Stimulated activated naive CD8-positive, alpha-beta T cell treated with anti-CD3 and anti-CD28 coated beads, Interleukin-15, Interleukin-2, amounts not matched to agents 100 ng/mL and 50 ng/mL, for 24 hours (primary cell): Measurements from ENCODE around the gene SLC22A23.

Source experiments
- H3K27ac Mint-ChIP-seq: one replicate; pipeline ENCODE4 v1.8.0; 2021; ENCODE audit warnings: mild to moderate bottlenecking, mixed read lengths
- H3K27me3 Mint-ChIP-seq: one replicate; pipeline ENCODE4 v1.8.0; 2021; ENCODE audit warnings: mixed read lengths
- H3K36me3 Mint-ChIP-seq: one replicate; pipeline ENCODE4 v1.8.0; 2021; ENCODE audit warnings: low read depth, mixed read lengths
- H3K4me1 Mint-ChIP-seq: one replicate; pipeline ENCODE4 v1.8.0; 2021; ENCODE audit warnings: low read depth, mixed read lengths
- H3K4me3 Mint-ChIP-seq: one replicate; pipeline ENCODE4 v1.8.0; 2021; ENCODE audit warnings: mild to moderate bottlenecking, mixed read lengths
- H3K9me3 Mint-ChIP-seq: one replicate; pipeline ENCODE4 v1.8.0; 2021; ENCODE audit warnings: mixed read lengths

Gene SLC22A23

DNA sequence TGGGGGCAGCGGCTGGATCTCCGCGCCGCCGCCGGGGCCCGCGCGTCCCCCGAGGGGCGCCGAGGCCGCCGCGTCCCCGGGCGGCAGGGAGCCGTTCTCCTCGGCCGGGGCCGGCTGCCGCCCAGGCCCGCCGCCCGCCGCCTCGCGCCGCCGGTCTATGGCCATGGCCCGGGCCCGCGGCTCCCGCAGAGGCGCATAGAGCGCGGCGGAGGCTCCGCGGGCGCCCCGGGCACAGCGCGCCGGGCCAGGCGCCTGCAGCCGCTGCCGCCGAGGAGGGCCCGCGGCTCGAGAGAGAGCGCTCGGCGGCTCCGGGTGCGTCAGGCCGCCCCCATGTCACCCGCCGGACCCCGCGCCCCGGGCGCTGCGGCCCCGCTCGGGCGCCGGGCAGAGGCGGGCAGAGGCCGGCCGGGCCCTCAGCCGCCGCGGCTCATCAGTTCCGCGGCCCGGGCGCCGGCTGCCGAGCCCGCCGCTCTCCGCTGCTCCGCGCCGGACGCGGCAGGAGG lies 404 bp downstream of the SLC22A23 start:
- peaks cover 39% of the 10 kb centered on the region for H3K27me3 Mint-ChIP-seq

DNA sequence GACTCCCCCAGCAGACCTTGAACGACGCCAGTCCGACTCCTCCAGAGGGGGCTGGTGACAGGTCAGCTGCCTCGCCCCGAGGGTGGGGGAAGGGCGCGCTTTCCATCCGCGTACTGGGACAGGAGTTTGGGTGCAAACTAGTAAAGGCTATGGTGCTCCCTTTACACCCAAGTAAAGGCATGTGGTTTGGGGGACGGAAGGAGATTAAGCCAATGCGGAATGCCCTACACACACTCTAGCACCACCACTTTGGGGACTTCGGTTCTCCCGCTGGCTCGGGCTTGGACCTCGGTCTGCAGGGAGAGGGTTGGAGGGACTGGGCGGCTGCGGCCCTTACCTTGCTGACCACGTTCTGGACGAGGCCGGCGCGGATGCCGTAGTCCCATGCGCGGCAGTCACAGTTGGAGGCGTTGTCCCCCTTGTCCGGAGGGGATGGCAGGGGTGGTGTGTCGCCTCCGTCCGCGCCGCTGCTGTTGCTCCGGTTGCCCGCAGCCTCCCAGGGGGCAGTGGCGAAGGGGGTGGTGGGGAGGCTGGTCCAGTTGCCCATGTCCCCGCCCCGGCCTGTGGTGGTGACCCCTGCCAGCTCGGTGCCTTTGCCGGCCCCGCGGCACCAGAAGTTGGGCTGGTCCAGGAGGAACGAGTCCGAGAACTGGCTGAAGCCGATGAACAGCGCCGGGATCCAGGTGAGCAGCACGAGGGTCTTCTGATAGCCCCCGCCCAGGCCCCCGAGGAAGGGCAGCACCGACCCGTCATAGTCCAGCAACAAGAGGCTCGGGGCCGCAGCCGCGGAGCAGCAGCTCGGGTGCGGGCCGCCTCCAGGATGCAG lies 1.1 kb downstream of the SLC22A23 start:
- Mint-ChIP-seq H3K36me3 (no peaks in the 10 kb centered on the region), H3K9me3 (no peaks in the 10 kb centered on the region), H3K4me1 (peaks cover 8% of the 10 kb centered on the region), H3K27me3 (peaks cover 35% of the 10 kb centered on the region), H3K27ac (no peak overlapping the region), H3K4me3 (no peak overlapping the region)

More for the DNA sequence above, 404 bp downstream of the SLC22A23 start:
- H3K36me3 Mint-ChIP-seq = no peaks in the 10 kb centered on the region
- H3K9me3 Mint-ChIP-seq = no peaks in the 10 kb centered on the region
- peaks cover 8% of the 10 kb centered on the region for H3K4me1 Mint-ChIP-seq
- no peak overlapping the region for H3K27ac Mint-ChIP-seq
- H3K4me3 Mint-ChIP-seq = no peak overlapping the region

DNA sequence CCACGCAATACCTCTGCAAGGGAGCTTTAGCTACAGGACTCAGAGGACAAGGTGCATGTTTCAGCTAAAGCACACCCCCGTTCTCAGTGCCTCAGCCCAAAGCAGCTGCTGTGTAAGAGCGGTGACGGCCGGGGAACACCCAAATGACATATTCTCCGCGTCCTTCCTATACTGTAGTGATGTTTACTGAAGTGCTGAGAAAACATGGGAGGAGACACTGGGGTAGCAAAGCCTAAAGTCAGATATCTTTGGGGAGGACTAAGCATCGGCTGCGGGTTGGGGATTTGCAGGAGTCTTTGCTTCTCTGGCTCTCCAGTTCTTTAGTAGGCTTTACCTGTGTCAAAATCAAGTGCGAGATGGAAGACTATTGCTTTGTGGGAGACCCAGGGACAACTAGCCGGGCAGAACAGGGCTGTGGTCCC lies 1.7 kb downstream of the SLC22A23 start:
- peaks cover 8% of the 10 kb centered on the region for H3K4me1 Mint-ChIP-seq
- H3K27me3 Mint-ChIP-seq = peaks cover 34% of the 10 kb centered on the region
- H3K36me3 Mint-ChIP-seq = no peaks in the 10 kb centered on the region
- H3K4me3 Mint-ChIP-seq = no peak overlapping the region
- no peaks in the 10 kb centered on the region for H3K9me3 Mint-ChIP-seq
- no peak overlapping the region for H3K27ac Mint-ChIP-seq

DNA sequence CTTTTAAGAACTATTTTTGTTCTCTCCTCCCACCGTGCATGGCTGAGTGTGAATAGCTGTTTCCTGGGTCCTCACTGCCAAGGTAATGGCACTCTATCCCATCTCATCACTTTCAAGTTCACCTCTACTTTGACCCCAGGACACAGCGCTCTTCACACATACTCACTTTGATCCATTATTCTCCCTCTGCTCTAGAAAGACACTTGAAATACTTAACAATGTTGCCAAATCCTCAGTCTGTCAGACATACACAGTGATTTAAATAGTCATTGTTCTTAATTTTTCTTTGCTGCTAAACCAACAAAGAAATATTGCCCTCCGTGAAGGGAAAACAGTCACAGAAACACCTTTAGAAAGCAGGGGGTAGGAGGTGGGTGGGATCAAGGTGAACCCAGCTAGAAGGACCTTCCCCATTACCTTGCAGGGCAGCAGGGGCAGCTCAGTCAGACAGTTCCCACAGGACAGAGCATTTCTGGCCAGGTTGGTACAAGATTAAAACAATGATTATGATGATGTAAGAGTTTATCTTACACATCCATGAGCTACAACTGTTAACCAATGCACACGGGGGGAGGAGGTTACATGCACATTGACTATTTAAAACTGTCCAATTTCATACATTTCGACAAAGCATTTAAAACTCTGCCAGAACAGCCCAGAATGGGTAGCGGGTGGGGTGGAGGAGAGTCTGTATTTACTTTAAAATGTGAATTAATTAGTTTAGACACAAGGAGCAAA lies 2.4 kb downstream of the SLC22A23 start:
- peaks cover 8% of the 10 kb centered on the region for H3K4me1 Mint-ChIP-seq
- H3K4me3 Mint-ChIP-seq = no peak overlapping the region
- H3K9me3 Mint-ChIP-seq = no peaks in the 10 kb centered on the region
- H3K27ac Mint-ChIP-seq = no peak overlapping the region
- H3K36me3 Mint-ChIP-seq = no peaks in the 10 kb centered on the region
- peaks cover 34% of the 10 kb centered on the region for H3K27me3 Mint-ChIP-seq

DNA sequence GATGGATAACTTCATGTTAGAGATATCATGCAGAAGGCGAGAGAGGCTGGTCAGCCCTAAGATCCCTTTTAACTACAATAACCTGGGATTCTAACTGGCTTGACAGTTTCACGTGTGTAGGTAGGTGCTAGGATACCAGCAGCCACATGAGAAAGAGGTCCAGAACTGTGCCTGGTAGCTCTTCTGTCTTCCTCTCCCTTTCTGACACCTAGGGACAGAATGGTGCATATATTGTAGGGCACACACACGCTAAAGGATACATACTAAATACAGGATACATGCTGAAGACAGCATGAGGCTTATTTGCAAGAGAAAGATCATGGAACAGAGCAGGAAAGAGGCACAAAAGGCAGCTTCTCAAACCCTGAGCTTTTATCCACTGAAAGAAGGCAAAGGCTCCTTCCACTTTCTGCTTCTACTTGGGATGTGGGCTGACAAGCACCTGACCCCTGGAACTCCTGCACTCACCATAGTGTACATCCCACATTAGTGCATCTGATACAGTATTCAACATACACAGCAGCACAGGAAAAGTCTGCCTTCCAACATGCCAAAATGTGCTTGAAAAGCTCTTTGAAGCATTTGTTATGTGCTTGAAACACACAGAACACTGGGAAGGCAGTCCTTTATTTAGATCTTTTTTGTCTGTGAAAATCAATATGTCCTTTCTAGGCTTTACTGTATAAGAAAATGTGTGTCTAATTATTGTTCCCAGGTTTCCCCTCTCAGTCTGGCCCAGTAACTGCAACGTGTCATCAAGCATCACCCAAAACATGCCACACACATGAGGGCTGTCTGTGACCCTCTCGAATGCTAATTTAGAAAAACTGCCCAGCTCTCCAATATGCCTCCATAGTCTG lies 3.2 kb downstream of the SLC22A23 start:
- H3K9me3 Mint-ChIP-seq = no peaks in the 10 kb centered on the region
- peaks cover 26% of the 10 kb centered on the region for H3K27me3 Mint-ChIP-seq
- no peak overlapping the region for H3K4me3 Mint-ChIP-seq
- H3K27ac Mint-ChIP-seq = no peak overlapping the region
- H3K36me3 Mint-ChIP-seq = no peaks in the 10 kb centered on the region
- peaks cover 16% of the 10 kb centered on the region for H3K4me1 Mint-ChIP-seq

DNA sequence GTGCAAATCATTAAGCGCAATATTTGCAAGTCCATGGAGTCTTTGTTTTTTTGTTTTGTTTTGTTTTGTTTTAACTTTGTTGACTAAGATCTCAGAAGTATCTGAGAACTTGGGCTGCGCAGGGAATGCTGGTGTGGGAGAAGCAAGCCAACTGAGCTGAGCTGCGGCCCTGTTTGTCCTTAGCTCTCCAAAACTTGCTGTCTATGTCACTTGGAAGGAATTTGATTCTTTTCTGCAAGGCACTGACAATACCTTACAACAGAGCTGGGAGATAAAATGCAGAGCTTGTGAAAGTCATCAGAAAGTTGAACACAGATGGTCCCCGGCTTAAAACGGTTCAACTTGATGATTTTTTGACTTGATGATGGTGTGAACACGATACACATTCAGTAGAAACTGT lies 5.4 kb downstream of the SLC22A23 start:
- Mint-ChIP-seq H3K4me1 (peaks cover 9% of the 10 kb centered on the region), H3K27me3 (peaks cover 14% of the 10 kb centered on the region), H3K27ac (no peak overlapping the region), H3K4me3 (no peak overlapping the region), H3K36me3 (no peaks in the 10 kb centered on the region), H3K9me3 (no peaks in the 10 kb centered on the region)

DNA sequence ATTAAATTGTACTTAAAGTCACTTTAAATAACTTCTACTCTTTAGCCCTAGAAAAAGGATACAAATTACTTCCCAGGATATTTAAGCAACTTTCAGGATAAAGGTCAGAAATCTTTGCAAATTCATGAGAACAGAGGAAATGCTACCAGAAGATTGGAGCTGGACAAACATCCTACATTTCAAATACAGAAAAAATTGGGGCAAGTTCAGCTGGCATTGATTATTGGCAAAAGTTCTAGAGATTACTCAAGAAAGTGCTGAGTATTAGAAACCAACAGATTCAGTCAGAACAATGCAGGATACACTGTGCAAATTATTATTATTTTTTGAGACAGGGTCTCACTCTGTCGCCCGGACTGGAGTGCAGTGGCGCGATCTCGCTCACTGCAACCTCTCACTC lies 6.0 kb downstream of the SLC22A23 start:
- Mint-ChIP-seq H3K4me3 (no peak overlapping the region), H3K27ac (no peak overlapping the region), H3K36me3 (no peaks in the 10 kb centered on the region), H3K4me1 (peaks cover 9% of the 10 kb centered on the region), H3K9me3 (no peaks in the 10 kb centered on the region), H3K27me3 (peaks cover 14% of the 10 kb centered on the region)

DNA sequence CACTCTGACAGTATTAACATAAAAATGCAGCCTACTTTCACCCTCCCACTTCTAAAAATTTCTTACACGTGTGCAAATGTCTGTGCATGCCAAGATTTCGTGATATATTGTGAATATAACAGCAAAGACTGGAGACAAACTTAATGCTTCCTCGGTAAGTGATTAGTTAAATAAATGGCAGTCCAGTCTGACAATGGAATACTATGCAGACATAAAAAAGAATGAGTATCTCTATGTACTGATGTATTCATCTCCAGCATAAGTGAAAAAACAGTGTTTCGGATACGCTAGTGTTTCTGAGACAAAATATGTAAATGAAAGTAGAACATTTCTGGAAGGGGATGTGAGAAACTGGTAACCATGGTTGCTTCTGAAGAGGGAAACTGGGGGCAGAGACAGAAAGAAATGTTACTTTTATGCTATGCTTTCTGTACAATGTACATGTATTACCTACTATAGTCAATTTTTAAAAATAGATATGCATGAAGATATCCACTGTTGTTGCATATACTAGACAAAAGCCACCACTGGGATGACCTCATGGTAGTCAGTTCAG lies 7.0 kb downstream of the SLC22A23 start:
- H3K27ac Mint-ChIP-seq = no peak overlapping the region
- H3K36me3 Mint-ChIP-seq = no peaks in the 10 kb centered on the region
- H3K4me3 Mint-ChIP-seq = no peak overlapping the region
- H3K9me3 Mint-ChIP-seq = no peaks in the 10 kb centered on the region
- peaks cover 9% of the 10 kb centered on the region for H3K4me1 Mint-ChIP-seq
- peaks cover 14% of the 10 kb centered on the region for H3K27me3 Mint-ChIP-seq

DNA sequence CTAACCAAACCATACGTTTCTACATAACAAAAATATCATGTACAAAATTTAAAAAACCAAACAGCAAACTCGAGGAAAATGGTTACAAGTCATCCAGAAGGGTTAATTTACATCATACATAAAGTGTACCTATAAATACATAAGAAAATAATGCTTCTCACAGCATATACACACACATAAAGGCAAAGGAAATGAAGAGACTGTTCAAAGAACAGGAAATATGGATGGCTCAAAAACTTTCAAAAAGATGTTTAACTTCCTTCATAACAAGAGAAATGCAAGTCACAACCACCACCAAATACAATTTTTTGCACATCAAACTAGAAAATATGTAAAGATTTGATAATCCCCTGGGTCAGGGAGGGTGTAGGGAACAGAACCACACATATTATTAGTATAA lies 7.5 kb downstream of the SLC22A23 start:
- H3K9me3 Mint-ChIP-seq = no peaks in the 10 kb centered on the region
- peaks cover 9% of the 10 kb centered on the region for H3K4me1 Mint-ChIP-seq
- H3K27ac Mint-ChIP-seq = peak overlapping the region; percentile 38
- H3K27me3 Mint-ChIP-seq = peaks cover 14% of the 10 kb centered on the region
- no peaks in the 10 kb centered on the region for H3K36me3 Mint-ChIP-seq
- H3K4me3 Mint-ChIP-seq = no peak overlapping the region

DNA sequence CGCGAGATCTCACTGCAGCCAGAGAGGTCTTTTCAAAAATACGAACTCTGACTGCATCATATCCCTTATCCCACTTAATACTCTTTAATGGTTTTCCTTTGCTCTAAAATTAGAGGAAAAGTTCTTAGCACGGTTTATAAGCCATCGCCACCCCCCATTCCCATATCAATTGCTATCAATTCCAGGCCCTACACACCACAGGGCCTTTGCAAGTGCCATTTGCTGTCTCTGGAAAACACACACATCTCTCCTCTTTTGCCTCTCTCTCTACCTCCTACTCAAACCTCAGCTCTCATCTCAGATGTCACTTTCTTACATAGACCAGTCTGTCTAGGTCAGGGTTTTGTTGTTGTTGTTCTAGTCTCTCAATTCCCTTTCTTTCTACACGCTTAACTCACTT lies 9.8 kb downstream of the SLC22A23 start:
- Mint-ChIP-seq H3K4me3 (no peak overlapping the region), H3K27ac (no peak overlapping the region), H3K36me3 (no peaks in the 10 kb centered on the region), H3K9me3 (no peaks in the 10 kb centered on the region), H3K27me3 (peaks cover 9% of the 10 kb centered on the region), H3K4me1 (peaks cover 9% of the 10 kb centered on the region)

DNA sequence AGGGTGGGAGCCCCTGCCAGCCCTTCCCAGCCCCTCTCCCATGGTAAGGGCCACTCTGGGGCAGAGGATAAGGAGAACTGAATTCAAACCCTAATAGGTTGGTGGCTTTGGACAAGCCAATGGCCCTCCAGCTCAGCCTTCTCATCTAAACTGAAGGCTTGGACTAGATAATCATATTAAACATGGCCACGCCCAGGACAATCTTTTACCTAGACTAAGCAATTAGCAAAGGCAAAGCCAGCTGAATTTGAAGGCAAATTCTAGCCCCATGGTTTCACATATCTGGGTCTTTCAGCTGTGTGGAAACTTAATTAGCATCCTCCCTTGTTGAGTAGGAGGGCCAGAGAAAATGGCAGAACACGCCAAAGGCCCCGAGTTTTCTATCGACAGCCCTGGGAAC lies 10.7 kb downstream of the SLC22A23 start:
- H3K27ac Mint-ChIP-seq = no peak overlapping the region
- H3K9me3 Mint-ChIP-seq = no peaks in the 10 kb centered on the region
- H3K36me3 Mint-ChIP-seq = no peaks in the 10 kb centered on the region
- peaks cover 5% of the 10 kb centered on the region for H3K27me3 Mint-ChIP-seq
- peaks cover 9% of the 10 kb centered on the region for H3K4me1 Mint-ChIP-seq
- H3K4me3 Mint-ChIP-seq = no peak overlapping the region

DNA sequence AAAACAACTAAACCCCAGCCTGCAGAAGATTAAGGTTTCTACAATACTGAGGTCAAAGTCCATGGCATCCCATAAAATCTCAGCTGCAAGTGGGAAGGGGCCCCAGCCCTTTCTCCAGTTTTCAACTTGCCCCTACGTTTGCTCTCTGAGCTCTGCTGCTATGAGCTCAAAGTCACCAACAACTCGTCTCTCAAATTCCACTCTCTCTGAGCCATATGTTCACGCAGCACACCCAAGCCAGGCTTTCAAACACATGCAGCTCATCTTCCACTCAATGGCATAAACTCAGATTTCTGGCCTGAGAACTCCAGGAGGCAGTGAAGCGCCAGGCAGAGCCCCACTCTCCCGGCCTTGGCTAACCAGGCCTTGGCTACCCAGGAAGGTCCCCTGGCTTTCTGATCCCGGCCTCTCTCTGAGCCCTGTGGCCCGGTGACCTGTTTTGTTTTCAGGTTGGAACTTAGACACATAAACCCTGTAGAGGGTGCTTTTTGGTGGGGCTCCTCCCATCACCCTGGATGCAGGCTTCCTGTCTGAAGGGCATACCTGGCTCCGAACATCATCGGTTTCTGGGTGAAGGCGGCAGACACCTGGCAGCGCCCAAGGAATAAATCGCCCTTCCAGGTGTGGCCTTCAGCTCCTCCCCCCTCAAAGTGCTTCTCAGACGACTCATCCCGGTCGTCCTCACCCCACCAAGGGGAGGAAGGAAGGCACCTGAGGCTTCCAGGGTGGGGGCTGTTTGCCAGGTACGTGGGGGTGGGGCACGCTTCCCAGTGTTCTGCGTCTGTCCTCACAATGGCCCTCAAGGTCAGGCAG lies 12.4 kb downstream of the SLC22A23 start:
- H3K4me1 Mint-ChIP-seq = peaks cover 9% of the 10 kb centered on the region
- no peaks in the 10 kb centered on the region for H3K36me3 Mint-ChIP-seq
- H3K27ac Mint-ChIP-seq = no peak overlapping the region

DNA sequence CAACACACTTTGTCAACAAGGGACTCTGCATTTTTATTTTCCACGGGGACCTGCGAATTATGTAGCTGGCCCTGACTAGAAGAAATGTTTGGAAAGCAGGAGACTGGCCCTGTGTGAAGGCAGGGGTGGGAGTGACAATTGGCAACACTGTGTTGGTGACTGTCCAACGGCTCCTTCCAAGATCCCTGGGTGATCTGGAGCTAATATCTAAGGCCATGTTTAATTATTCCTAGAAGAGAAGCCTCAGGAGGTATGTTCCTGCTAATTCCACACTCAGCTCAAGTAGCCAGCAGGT lies 13.7 kb downstream of the SLC22A23 start:
- Mint-ChIP-seq H3K9me3 (no peaks in the 10 kb centered on the region), H3K36me3 (no peaks in the 10 kb centered on the region), H3K4me1 (no peaks in the 10 kb centered on the region), H3K27me3 (no peaks in the 10 kb centered on the region), H3K4me3 (no peak overlapping the region), H3K27ac (no peak overlapping the region)

More for the DNA sequence above, 12.4 kb downstream of the SLC22A23 start:
- H3K27me3 Mint-ChIP-seq = peaks cover under 1% of the 10 kb centered on the region
- no peak overlapping the region for H3K4me3 Mint-ChIP-seq
- H3K9me3 Mint-ChIP-seq = no peaks in the 10 kb centered on the region
